Measurements from ENCODE around the gene BCAP31.
A peak's percentile ranks its signal among the peaks of the same experiment; 100 is the strongest.

The BCAP31 gene

GRCh38 chrX:153724252-153725038 lies at the start of gene BCAP31, which contains the start of gene ABCD1:
Gene BCAP31 (minus strand): TSS chrX:153724387. CDS start chrX:153723244, 1,143 bp downstream.
Gene ABCD1 (plus strand): TSS chrX:153724856. CDS start chrX:153725267, 411 bp downstream.
- Histone ChIP-seq H3K9ac (ENCODE audit: insufficient read length, low read depth) (peak within 1 kb of the TSS; percentile 77), H3K27me3 (ENCODE audit: insufficient read depth, insufficient read length) (no peaks in the 10 kb centered on the region), H3K4me1 (ENCODE audit: insufficient read depth, insufficient read length) (peaks cover 8% of the 10 kb centered on the region), H3K4me3 (ENCODE audit: insufficient read length, low read depth) (peak within 1 kb of the TSS; percentile 51), H3K9me3 (ENCODE audit: insufficient read depth, low read length) (no peaks in the 10 kb centered on the region), H3K36me3 (ENCODE audit: insufficient read depth, insufficient read length, low read length) (peaks cover 30% of the 10 kb centered on the region)
- DNase-seq (ENCODE audit: low read depth, low spot score): peak; percentile 54
- no peak for TF ChIP-seq ZNF274 (IDR thresholded peaks at IDR 0.05; ENCODE audit: low read depth, low read length)
- no peak for TF ChIP-seq YY1 (IDR thresholded peaks at IDR 0.05; ENCODE audit: insufficient read depth, insufficient read length)
- TF ChIP-seq SUZ12 (IDR thresholded peaks at IDR 0.05; ENCODE audit: extremely low read depth, insufficient read depth, insufficient read length): no peak

DNA sequence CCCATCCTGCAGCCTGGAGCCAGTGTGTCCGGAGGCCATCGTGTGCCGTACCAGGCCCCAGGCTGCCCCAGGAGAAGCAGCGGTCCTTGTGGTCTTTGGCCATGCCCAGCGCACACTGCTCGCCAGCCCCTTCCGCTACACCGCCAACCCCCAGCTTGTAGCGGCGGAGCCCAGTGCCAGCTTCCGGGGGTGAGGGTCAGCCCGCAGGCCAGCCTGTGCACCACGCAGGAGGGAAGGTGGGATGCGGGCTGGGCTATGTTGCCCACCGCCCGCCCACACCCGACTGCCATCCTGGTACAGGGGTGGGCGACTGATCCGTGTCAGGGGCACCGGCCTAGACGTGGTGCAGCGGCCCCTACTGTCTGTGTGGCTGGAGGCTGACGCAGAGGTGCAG lies 49.0 kb upstream of the BCAP31 start:
- Histone ChIP-seq H3K36me3 (ENCODE audit: insufficient read depth, insufficient read length, low read length) (no peaks in the 10 kb centered on the region), H3K4me3 (ENCODE audit: insufficient read length, low read depth) (no peak overlapping the region), H3K4me1 (ENCODE audit: insufficient read depth, insufficient read length) (no peaks in the 10 kb centered on the region), H3K9me3 (ENCODE audit: insufficient read depth, low read length) (no peaks in the 10 kb centered on the region), H3K27me3 (ENCODE audit: insufficient read depth, insufficient read length) (no peaks in the 10 kb centered on the region), H3K9ac (ENCODE audit: insufficient read length, low read depth) (no peak overlapping the region)
- DNase-seq (ENCODE audit: low read depth, low spot score): no peak
- TF ChIP-seq ZNF274 (IDR thresholded peaks at IDR 0.05; ENCODE audit: low read depth, low read length) (no peak), SUZ12 (IDR thresholded peaks at IDR 0.05; ENCODE audit: extremely low read depth, insufficient read depth, insufficient read length) (no peak), YY1 (IDR thresholded peaks at IDR 0.05; ENCODE audit: insufficient read depth, insufficient read length) (no peak)

DNA sequence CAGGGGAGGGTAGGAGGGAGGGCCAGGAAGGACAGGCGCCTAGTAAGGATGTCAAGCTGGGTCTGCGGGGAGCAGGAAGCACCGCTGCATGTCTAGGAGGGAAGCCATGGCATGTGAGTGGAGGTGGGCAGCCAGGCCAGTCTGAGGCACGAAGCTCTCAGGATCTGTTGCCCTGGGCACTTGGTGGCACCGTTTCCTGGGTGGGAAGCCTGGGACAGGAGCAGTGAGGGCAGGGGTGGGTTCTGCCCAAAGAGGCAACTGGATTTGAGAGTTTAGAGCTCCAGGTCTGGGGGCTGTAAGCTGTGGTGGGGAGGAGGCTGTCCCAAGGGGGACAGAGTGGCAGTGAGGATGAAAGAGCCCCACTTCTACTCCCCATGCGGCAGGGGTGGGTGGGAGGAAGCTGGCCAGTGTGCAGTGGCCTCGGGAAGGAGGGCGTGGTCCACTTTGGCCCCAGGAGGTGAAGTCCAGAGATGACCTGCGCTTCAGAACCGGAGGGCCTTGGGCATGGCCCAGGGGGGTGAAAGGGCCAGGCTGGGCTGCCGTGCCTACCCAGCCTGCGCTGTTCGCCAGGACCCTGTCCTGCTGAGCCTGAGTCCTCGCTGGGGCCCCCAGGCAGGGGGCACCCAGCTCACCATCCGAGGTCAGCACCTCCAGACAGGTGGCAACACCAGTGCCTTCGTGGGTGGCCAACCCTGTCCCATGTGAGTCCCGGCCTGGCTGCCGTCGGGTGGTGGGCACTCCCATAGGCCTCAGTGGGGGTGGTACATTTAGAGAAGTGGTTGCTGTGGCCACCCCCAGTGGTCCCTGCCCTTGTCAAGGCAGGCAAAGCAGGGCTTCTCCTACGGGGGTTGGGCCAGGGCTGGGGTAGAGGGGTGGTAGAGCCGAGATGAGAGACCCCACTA lies 48.4 kb upstream of the BCAP31 start:
- H3K4me3 ChIP-seq (ENCODE audit: insufficient read length, low read depth): no peak overlapping the region
- no peaks in the 10 kb centered on the region for H3K27me3 ChIP-seq (ENCODE audit: insufficient read depth, insufficient read length)
- no peak for DNase-seq (ENCODE audit: low read depth, low spot score)
- H3K4me1 ChIP-seq (ENCODE audit: insufficient read depth, insufficient read length): no peaks in the 10 kb centered on the region
- H3K9me3 ChIP-seq (ENCODE audit: insufficient read depth, low read length): no peaks in the 10 kb centered on the region
- TF ChIP-seq ZNF274 (IDR thresholded peaks at IDR 0.05; ENCODE audit: low read depth, low read length) (no peak), YY1 (IDR thresholded peaks at IDR 0.05; ENCODE audit: insufficient read depth, insufficient read length) (no peak), SUZ12 (IDR thresholded peaks at IDR 0.05; ENCODE audit: extremely low read depth, insufficient read depth, insufficient read length) (no peak)
- H3K36me3 ChIP-seq (ENCODE audit: insufficient read depth, insufficient read length, low read length): no peaks in the 10 kb centered on the region
- no peak overlapping the region for H3K9ac ChIP-seq (ENCODE audit: insufficient read length, low read depth)

DNA sequence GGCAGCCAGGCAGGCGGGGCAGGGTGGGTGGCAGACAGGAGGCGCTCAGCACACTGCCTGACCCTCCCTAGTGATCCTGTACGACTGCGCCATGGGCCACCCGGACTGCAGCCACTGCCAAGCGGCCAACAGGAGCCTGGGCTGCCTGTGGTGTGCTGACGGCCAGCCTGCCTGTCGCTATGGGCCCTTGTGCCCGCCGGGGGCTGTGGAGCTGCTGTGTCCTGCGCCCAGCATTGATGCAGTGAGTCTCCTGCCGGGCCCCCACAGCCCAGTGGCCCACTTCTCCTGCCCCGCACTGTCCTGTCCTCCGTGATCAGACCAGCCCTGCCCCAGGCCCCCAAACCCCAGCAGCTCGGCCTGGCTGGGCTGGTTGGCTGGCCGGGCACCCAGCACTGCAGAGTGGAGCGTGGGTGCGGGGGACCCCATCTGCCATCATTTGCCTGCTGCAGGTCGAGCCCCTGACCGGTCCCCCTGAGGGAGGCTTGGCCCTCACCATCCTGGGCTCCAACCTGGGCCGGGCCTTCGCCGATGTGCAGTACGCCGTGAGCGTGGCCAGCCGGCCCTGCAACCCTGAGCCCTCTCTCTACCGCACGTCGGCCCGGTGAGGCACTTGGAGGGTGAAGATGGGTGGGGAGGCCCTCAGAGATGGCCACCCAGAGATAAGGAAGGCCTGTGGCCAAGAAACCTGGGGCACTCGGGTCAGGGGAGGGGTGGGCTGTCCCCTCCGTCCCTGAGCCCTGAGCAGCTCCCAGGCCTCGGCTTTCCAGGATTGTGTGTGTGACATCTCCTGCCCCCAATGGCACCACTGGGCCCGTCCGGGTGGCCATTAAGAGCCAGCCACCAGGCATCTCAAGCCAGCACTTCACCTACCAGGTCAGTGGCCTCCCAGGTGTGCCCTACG lies 47.5 kb upstream of the BCAP31 start:
- DNase-seq (ENCODE audit: low read depth, low spot score): no peak
- H3K27me3 ChIP-seq (ENCODE audit: insufficient read depth, insufficient read length): no peaks in the 10 kb centered on the region

DNA sequence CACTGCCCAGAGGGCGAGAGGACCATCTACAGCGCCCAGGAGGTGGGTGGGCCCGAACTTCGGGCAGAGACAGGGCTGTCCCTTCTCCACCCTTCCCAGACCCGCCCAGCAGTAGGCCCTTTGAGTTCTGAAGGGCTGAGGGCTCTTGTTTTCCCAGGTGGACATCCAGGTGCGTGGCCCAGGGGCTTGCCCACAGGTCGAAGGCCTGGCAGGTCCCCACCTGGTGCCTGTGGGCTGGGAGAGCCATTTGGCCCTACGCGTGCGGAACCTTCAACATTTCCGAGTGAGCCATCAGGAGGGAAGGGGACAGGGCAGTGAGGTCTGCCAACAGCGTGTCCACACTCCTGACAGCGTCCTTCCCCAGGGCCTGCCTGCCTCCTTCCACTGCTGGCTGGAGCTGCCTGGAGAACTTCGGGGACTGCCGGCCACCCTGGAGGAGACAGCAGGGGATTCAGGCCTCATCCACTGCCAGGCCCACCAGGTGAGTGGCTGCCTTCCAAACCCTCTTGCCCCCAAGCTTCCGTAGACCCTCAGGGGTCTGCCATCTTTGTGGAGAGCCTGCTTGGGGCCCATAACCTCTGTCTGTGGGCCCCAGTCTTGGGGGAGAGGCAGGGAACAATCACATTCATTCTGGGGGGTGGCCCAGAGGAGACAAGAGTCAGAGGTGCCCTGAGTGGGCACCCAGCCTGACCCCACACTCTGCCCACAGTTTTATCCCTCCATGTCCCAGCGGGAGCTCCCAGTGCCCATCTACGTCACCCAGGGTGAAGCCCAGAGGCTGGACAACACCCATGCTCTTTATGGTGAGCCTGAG lies 46.6 kb upstream of the BCAP31 start:
- Histone ChIP-seq H3K4me3 (ENCODE audit: insufficient read length, low read depth) (no peak overlapping the region), H3K9ac (ENCODE audit: insufficient read length, low read depth) (no peak overlapping the region), H3K4me1 (ENCODE audit: insufficient read depth, insufficient read length) (no peaks in the 10 kb centered on the region), H3K27me3 (ENCODE audit: insufficient read depth, insufficient read length) (no peaks in the 10 kb centered on the region), H3K36me3 (ENCODE audit: insufficient read depth, insufficient read length, low read length) (no peaks in the 10 kb centered on the region), H3K9me3 (ENCODE audit: insufficient read depth, low read length) (no peaks in the 10 kb centered on the region)
- TF ChIP-seq YY1 (IDR thresholded peaks at IDR 0.05; ENCODE audit: insufficient read depth, insufficient read length): no peak
- TF ChIP-seq SUZ12 (IDR thresholded peaks at IDR 0.05; ENCODE audit: extremely low read depth, insufficient read depth, insufficient read length): no peak
- TF ChIP-seq ZNF274 (IDR thresholded peaks at IDR 0.05; ENCODE audit: low read depth, low read length): no peak
- DNase-seq (ENCODE audit: low read depth, low spot score): no peak

More for the DNA sequence above, 47.5 kb upstream of the BCAP31 start:
- Histone ChIP-seq H3K9me3 (ENCODE audit: insufficient read depth, low read length) (no peaks in the 10 kb centered on the region), H3K36me3 (ENCODE audit: insufficient read depth, insufficient read length, low read length) (no peaks in the 10 kb centered on the region), H3K4me3 (ENCODE audit: insufficient read length, low read depth) (no peak overlapping the region), H3K4me1 (ENCODE audit: insufficient read depth, insufficient read length) (no peaks in the 10 kb centered on the region), H3K9ac (ENCODE audit: insufficient read length, low read depth) (no peak overlapping the region)
- TF ChIP-seq YY1 (IDR thresholded peaks at IDR 0.05; ENCODE audit: insufficient read depth, insufficient read length) (no peak), SUZ12 (IDR thresholded peaks at IDR 0.05; ENCODE audit: extremely low read depth, insufficient read depth, insufficient read length) (no peak), ZNF274 (IDR thresholded peaks at IDR 0.05; ENCODE audit: low read depth, low read length) (no peak)
